A673 (cell line): ENCODE measurements around the gene MLXIP. TPM values are rescaled to one million over a fixed set of nuclear protein-coding genes. Genes with fewer than 3 reads are reported as not detected.
"Not testable (repeated sequence)": the region's sequence is repeated elsewhere in the genome, so short reads cannot be mapped to it uniquely, and the experiment has no call there.

Source experiments
- BruUV-seq: library from RNA; stranded (reverse); fragments of 400-500 nt; replicated peaks from 2 replicates; lab custom pipeline; 2021; lab: Mats Ljungman, UMichigan
- CTCF ChIA-PET: fragments of 300-600 bp; sonication (Branson Sonifier 250); formaldehyde crosslinking; loops from one replicate; lab custom pipeline; 2022; ENCODE audit warnings: antibody characterized with exemption; lab: Charles Lee
- POLR2A ChIA-PET: fragments of 300-600 bp; sonication (Branson Sonifier 250); formaldehyde crosslinking; loops from one replicate; lab custom pipeline; 2022; ENCODE audit warnings: antibody characterized with exemption; ENCODE audit not compliant: low non-redundant PET; lab: Charles Lee
- DNase-seq: peaks from one replicate; pipeline ENCODE4 v3.0.0-alpha.2; 2015; ENCODE audit warnings: low spot score
- H3K27ac ChIP-seq: fragments of 200-600 bp; sonication (generic); 2 replicates; pipeline ENCODE4 v1.5.1; 2016; ENCODE audit warnings: mixed run types, low read depth, mild to moderate bottlenecking, mixed read lengths, antibody characterized with exemption, low read length; ENCODE audit not compliant: poor library complexity, severe bottlenecking
- H3K27me3 ChIP-seq: fragments of 200-600 bp; sonication (generic); replicated peaks from 2 replicates; pipeline ENCODE4 v1.6.1; 2017; ENCODE audit warnings: mixed run types, low read depth, mild to moderate bottlenecking, mixed read lengths, antibody characterized with exemption, low read length; ENCODE audit not compliant: insufficient read depth, poor library complexity
- H3K36me3 ChIP-seq: fragments of 200-600 bp; sonication (generic); 2 replicates; pipeline ENCODE4 v1.6.1; 2016; ENCODE audit warnings: mixed run types, mild to moderate bottlenecking, mixed read lengths, antibody characterized with exemption, low read length; ENCODE audit not compliant: insufficient read depth, poor library complexity, severe bottlenecking
- H3K4me1 ChIP-seq: fragments of 200-600 bp; sonication (generic); 2 replicates; pipeline ENCODE4 v1.6.1; 2017; ENCODE audit warnings: mixed run types, mild to moderate bottlenecking, mixed read lengths, antibody characterized with exemption, low read length; ENCODE audit not compliant: insufficient read depth, poor library complexity, severe bottlenecking
- H3K4me3 ChIP-seq: fragments of 200-600 bp; sonication (generic); 2 replicates; pipeline ENCODE4 v1.5.1; 2016; ENCODE audit warnings: low read depth, mixed run types, mild to moderate bottlenecking, mixed read lengths, low read length; ENCODE audit not compliant: poor library complexity, severe bottlenecking
- H3K9me3 ChIP-seq: fragments of 200-600 bp; sonication (generic); 2 replicates; pipeline ENCODE4 v1.6.1; 2016; ENCODE audit warnings: mixed run types, low read depth, mild to moderate bottlenecking, mixed read lengths, antibody characterized with exemption, low read length; ENCODE audit not compliant: poor library complexity, severe bottlenecking
- EZH2 ChIP-seq: fragments of 200-600 bp; sonication (generic); IDR thresholded peaks from 2 replicates; pipeline ENCODE4 v1.6.1; 2017; ENCODE audit warnings: borderline replicate concordance, low read depth, mild to moderate bottlenecking, mixed read lengths, antibody characterized with exemption, low read length; ENCODE audit not compliant: poor library complexity, severe bottlenecking
- intact Hi-C: fragments of 100-400 bp; cut with micrococcal nuclease; formaldehyde crosslinking; loops from one replicate; pipeline ENCODE4 v1.10.0; 2022; ENCODE audit not compliant: unreplicated experiment
- total RNA-seq: library from RNA; stranded (reverse); gene quantifications from 2 replicates; pipeline ENCODE4 v1.2.3, GENCODE V29; 2021
- TF ChIP-seq, protein P1 (sequence below): fragments of 300-800, 200-600 bp; sonication (generic); conservative IDR thresholded peaks from 2 replicates; pipeline ENCODE4 v1.5.1; 2017; ENCODE audit warnings: low read depth, mild to moderate bottlenecking, antibody characterized with exemption, low read length, moderate library complexity, mixed read lengths

The MLXIP gene
- total RNA-seq, 1 experiment from 2014 or later, result 32.7 TPM

DNA sequence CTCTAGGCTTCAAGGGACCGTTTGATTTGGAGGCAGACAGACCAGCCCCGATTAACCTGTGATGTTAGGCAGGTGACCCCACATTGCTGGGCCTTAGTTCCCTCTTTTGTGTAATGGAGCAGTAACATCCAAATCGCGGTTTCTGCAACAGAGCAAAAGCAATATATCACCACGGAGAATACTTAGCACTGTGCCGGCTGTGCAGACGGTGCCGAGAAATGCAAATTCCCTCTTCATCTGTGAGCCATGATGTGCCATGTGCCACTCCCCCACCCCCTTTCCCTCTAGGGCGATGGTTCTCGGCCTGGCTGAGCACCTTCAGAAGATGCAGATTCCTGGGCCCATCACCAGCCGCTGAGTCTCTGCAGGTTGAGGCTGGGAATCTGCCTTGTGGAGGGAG is 46.0 kb upstream of the MLXIP start:
- no peaks in the 10 kb centered on the region for H3K9me3 ChIP-seq
- H3K4me3 ChIP-seq, result no peak overlapping the region
- intact Hi-C loops, result no loop called here
- no peaks in the 10 kb centered on the region for H3K4me1 ChIP-seq
- BruUV-seq, result no TSS peak
- DNase-seq, result no peak
- TF ChIP-seq EZH2, result no peak
- ChIA-PET CTCF (no interaction called here), POLR2A (no interaction called here)
- no peak overlapping the region for H3K27ac ChIP-seq
- peaks cover 21% of the 10 kb centered on the region for H3K36me3 ChIP-seq
- H3K27me3 ChIP-seq, result no peaks in the 10 kb centered on the region

DNA sequence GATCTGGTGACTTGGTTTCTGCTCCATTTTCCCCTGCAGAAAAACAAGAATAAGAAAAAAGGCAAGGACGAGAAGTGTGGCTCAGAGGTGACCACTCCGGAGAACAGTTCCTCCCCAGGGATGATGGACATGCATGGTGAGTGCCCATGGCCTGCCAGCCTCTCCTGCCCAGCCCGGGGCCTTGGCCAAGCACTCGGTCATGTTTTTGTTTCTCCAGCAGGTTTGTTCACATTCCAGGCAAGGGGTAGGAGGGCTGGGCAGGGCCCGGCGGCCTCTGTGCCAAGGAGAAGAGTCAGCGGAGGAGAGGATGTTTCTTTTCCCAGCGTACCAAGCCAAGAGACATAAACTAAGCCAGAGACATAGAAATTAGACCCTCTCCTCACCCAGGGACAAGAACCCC is 43.3 kb upstream of the MLXIP start:
- BruUV-seq, result no TSS peak
- Histone ChIP-seq H3K4me3 (no peak overlapping the region), H3K4me1 (no peaks in the 10 kb centered on the region), H3K27ac (no peak overlapping the region), H3K36me3 (peaks cover 29% of the 10 kb centered on the region), H3K27me3 (no peaks in the 10 kb centered on the region), H3K9me3 (no peaks in the 10 kb centered on the region)
- no peak for DNase-seq
- POLR2A ChIA-PET, result no interaction called here
- intact Hi-C loops, result no loop called here
- CTCF ChIA-PET, result no interaction called here
- TF ChIP-seq EZH2, result no peak
- TF ChIP-seq, protein P1, sequence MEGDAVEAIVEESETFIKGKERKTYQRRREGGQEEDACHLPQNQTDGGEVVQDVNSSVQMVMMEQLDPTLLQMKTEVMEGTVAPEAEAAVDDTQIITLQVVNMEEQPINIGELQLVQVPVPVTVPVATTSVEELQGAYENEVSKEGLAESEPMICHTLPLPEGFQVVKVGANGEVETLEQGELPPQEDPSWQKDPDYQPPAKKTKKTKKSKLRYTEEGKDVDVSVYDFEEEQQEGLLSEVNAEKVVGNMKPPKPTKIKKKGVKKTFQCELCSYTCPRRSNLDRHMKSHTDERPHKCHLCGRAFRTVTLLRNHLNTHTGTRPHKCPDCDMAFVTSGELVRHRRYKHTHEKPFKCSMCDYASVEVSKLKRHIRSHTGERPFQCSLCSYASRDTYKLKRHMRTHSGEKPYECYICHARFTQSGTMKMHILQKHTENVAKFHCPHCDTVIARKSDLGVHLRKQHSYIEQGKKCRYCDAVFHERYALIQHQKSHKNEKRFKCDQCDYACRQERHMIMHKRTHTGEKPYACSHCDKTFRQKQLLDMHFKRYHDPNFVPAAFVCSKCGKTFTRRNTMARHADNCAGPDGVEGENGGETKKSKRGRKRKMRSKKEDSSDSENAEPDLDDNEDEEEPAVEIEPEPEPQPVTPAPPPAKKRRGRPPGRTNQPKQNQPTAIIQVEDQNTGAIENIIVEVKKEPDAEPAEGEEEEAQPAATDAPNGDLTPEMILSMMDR, result no peak

DNA sequence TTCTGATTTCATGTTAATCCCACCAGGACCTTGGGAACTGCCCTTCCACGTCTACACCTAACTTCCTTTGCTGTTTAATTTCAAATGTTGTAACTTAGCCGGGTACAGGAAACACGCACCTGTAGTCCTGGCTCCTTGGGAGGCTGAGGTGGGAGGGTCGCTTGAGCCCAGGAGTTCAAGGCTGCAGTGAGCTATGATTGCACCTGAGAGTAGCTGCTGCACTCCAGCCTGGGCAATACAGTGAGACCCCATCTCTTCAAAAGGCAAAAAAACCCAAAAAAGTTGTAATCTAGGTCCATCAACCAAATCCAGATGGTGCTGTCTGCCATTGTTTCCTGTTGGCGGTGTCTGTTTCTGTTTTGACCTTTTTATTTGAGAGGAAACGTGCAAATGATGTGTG is 42.4 kb upstream of the MLXIP start:
- H3K27me3 ChIP-seq, result no peaks in the 10 kb centered on the region
- H3K36me3 ChIP-seq, result peaks cover 29% of the 10 kb centered on the region
- BruUV-seq, result no TSS peak
- no peak overlapping the region for H3K4me3 ChIP-seq
- intact Hi-C loops, result no loop called here
- ChIA-PET POLR2A (no interaction called here), CTCF (no interaction called here)
- H3K27ac ChIP-seq, result no peak overlapping the region
- no peak for DNase-seq
- no peak for TF ChIP-seq EZH2
- TF ChIP-seq, protein P1, result no peak
- H3K9me3 ChIP-seq, result no peaks in the 10 kb centered on the region
- no peaks in the 10 kb centered on the region for H3K4me1 ChIP-seq

DNA sequence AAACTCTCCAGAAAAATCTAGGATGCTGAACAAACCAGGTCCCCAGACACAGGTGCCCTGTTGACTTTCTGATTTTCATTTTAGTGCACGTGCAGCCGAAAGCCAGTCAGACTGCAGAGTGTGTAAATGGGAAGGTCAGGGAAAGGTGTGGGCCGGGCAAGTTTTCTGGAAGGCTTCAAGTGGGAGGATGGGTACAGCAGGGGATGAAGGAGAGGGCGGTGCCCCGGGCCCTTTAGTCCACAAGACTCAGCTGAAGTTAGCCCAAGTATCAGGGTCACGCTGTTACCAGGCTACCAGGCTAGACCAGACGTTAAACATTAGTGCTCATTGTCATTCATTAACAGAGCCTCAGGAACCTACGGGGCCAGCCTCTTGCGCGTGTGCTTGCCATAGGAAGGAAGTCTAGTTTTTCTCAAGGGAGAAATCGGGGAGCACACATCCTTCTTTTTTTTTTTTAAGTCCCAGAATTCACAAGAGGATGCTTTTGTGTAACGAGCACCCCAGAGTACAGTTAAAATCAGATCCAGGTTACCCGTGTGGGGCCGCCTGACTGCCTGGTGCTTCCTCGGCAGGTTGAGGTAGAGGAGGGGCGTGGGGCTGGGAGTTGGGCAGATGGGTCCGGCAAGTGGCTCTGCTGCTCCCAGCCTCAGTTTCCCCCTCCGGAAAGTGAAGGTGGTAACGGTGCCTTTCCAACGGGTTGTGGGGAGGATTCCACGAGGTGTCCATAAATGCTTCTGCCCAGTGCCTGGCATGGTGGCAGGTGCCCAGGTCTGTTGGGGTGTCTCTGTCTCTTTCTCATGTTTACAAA is 37.8 kb upstream of the MLXIP start:
- intact Hi-C loops, result no loop called here
- H3K27ac ChIP-seq, result no peak overlapping the region
- no TSS peak for BruUV-seq
- no peak for DNase-seq
- no peaks in the 10 kb centered on the region for H3K9me3 ChIP-seq
- no peak overlapping the region for H3K4me3 ChIP-seq
- TF ChIP-seq, protein P1, result no peak
- no peak for TF ChIP-seq EZH2
- H3K36me3 ChIP-seq, result peaks cover 42% of the 10 kb centered on the region
- ChIA-PET POLR2A (no interaction called here), CTCF (no interaction called here)
- no peaks in the 10 kb centered on the region for H3K27me3 ChIP-seq
- no peaks in the 10 kb centered on the region for H3K4me1 ChIP-seq

DNA sequence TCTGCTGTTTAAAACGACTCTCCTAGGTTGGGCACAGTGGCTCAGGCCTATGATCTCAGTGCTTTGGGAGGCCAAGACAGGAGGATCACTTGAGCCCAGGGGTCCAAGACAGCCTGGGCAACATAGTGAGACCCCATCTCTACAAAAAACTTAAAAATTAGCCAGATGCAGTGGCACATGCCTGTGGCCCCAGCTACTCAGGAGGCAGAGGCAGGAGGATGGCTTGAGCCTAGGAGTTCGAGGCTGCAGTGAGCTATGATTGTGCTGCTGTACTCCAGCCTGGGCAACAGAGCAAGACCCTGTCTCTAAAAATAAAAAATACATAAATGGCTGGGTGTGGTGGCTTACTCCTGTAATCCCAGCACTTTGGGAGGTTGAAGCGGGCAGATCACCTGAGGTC is 37.1 kb upstream of the MLXIP start:
- H3K4me3 ChIP-seq, H3K9me3 ChIP-seq, H3K27ac ChIP-seq, CTCF ChIA-PET, BruUV-seq, intact Hi-C loops, H3K4me1 ChIP-seq, H3K27me3 ChIP-seq, DNase-seq, POLR2A ChIA-PET: not testable (repeated sequence)
- H3K36me3 ChIP-seq, result peaks cover 44% of the 10 kb centered on the region
